ENCODE measurements around the gene TRIM31. TPM values are rescaled to one million over a fixed set of nuclear protein-coding genes. Genes with fewer than 3 reads are reported as not detected.
A peak's percentile ranks its signal among the peaks of the same experiment; 100 is the strongest.

The TRIM31 gene
- total RNA-seq (under 1 TPM in 5 of 6 donors, not detected in 1; 0.14 to 0.22 (median 0.16) TPM), polyA plus RNA-seq (under 1 TPM; 0.15 to 0.19 TPM)

- ATAC-seq (peak in 2 of 4 donors; percentile 36 to 44), DNase-seq (no peak), FAIRE-seq (no peak)
- peaks cover 0 to 16% (median 8%) of the 10 kb centered on the region in 4 donors for H3K27me3 ChIP-seq
- H3K27ac ChIP-seq: no peak within 1 kb of the TSS
- 42 to 46% methylated on average over 3 of the region's 3 CpGs for WGBS, 2 donors
- TF ChIP-seq CTCF (IDR thresholded peaks at IDR 0.05): no peak
- H3K4me1 ChIP-seq: no peaks in the 10 kb centered on the region
- H3K4me3 ChIP-seq: no peak within 1 kb of the TSS
- no peaks in the 10 kb centered on the region for H3K9me3 ChIP-seq
- no peaks in the 10 kb centered on the region for H3K36me3 ChIP-seq
- intact Hi-C loops (cut with DNase I): no loop called here
Measured at GRCh38 chr6:30113003-30113759, at the start of gene TRIM31. TSS of gene TRIM31 (minus strand) at chr6:30113090. CDS start at chr6:30112805, 285 bp downstream.

- H3K4me1 ChIP-seq: no peaks in the 10 kb centered on the region
- WGBS, 2 donors: 69 to 72% methylated on average over 12 of the region's 12 CpGs
- no peak for TF ChIP-seq CTCF (IDR thresholded peaks at IDR 0.05)
- H3K27me3 ChIP-seq: no peaks in the 10 kb centered on the region
- DNase-seq (no peak), FAIRE-seq (no peak), ATAC-seq (no peak)
- H3K36me3 ChIP-seq: no peaks in the 10 kb centered on the region
- no peaks in the 10 kb centered on the region for H3K9me3 ChIP-seq
- intact Hi-C loops (cut with DNase I): no loop called here
- no peak overlapping the region for H3K4me3 ChIP-seq
- no peak overlapping the region for H3K27ac ChIP-seq
Measured at GRCh38 chr6:30162265-30163089, 49.6 kb upstream of the TRIM31 start.

- H3K9me3 ChIP-seq: no peaks in the 10 kb centered on the region
- H3K27ac ChIP-seq: no peak within 1 kb of the TSS
- DNase-seq (no peak), ATAC-seq (no peak), FAIRE-seq (no peak)
- H3K4me1 ChIP-seq: no peaks in the 10 kb centered on the region
- 70 to 78% methylated on average over 4 of the region's 4 CpGs for WGBS, 2 donors
- TF ChIP-seq CTCF (IDR thresholded peaks at IDR 0.05): no peak
- H3K36me3 ChIP-seq: no peaks in the 10 kb centered on the region
- no peaks in the 10 kb centered on the region for H3K27me3 ChIP-seq
- intact Hi-C loops (cut with DNase I): no loop called here
- no peak within 1 kb of the TSS for H3K4me3 ChIP-seq
Measured at GRCh38 chr6:30160785-30161531, 48.1 kb upstream of the TRIM31 start, which contains the start of gene TRIM10. TSS of gene TRIM10 (minus strand) at chr6:30161211. CDS start at chr6:30160858, 353 bp downstream.

- Histone ChIP-seq H3K36me3 (no peaks in the 10 kb centered on the region), H3K27ac (no peak overlapping the region), H3K27me3 (no peaks in the 10 kb centered on the region), H3K9me3 (no peaks in the 10 kb centered on the region), H3K4me1 (no peaks in the 10 kb centered on the region), H3K4me3 (no peak overlapping the region)
- DNase-seq (no peak), FAIRE-seq (no peak), ATAC-seq (no peak)
- TF ChIP-seq CTCF (IDR thresholded peaks at IDR 0.05): no peak
- 84 to 88% methylated on average over 17 of the region's 17 CpGs for WGBS, 2 donors
- intact Hi-C loops (cut with DNase I): no loop called here
Measured at GRCh38 chr6:30160008-30160784, 47.3 kb upstream of the TRIM31 start.

Data from pancreas (tissue), 10 donors.